ENCODE measurements around the gene PLVAP. TPM values are rescaled to one million over a fixed set of nuclear protein-coding genes. Genes with fewer than 3 reads are reported as not detected.

Gene PLVAP
- total and polyA plus RNA-seq, 11 donors, result 7.1 to 52.8 (median 24.5) TPM

- peak within 1 kb of the TSS; percentile 73 to 97 (median 86) for H3K27ac ChIP-seq
- peak; percentile 92 to 97 (median 94) for ATAC-seq
- WGBS, 4 donors, result 58 to 71% (median 60%) methylated on average over 13 to 18 of the region's 18 CpGs
These were observed 28.3 kb upstream of the PLVAP start, which contains the start of gene BST2 for GRCh38 chr19:17405250-17406045. Gene BST2, minus strand, starts transcription at chr19:17405630. Its CDS starts 55 bp downstream, at chr19:17405575.

DNA sequence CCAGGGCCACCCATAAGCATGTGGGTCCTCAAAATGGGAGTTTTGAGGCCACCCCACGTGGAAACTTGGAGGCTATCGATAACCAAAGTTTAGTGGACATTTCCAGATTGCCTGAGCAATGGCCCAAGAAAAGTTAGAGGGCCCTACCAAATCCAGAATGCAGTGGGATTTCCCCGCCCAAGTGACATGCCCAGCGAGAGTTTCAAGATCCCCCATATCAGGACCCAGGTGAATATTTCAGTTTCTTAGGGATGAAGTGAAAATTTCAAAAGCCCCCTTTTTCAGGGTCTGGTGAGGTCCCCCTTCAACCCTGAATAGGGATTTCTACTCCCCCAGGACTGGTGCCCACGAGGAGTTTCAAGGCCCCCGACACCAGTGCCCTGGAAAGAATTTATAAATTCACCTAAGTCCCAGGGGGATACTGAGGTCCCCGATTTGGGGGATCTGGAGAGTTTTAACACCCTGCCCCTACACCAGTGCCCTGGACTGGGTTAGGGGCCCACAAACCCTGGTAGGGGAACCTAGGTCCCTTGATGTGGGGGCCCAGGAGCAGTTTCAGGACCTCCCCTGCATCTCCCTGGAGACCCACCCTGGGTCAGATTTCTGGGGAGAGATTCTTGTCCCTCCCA, 27.6 kb upstream of the PLVAP start:
- Histone ChIP-seq H3K4me3 (peak overlapping the region; percentile 44 to 83 (median 54)), H3K9me3 (no peaks in the 10 kb centered on the region), H3K27me3 (peaks cover 0 to 7% (median 0%) of the 10 kb centered on the region in 9 donors), H3K4me1 (peaks cover 0 to 39% (median 7%) of the 10 kb centered on the region in 12 donors), H3K36me3 (peaks cover 0 to 23% (median 0%) of the 10 kb centered on the region in 9 donors), H3K27ac (peak overlapping the region; percentile 67 to 97 (median 84))
- ATAC-seq (peak in 1 of 4 donors; percentile 6), DNase-seq (no peak)
- WGBS, 4 donors, result 52 to 66% (median 63%) methylated on average over 7 of the region's 7 CpGs
- intact Hi-C loops (cut with DNase I), result no loop called here
- TF ChIP-seq POLR2A (IDR thresholded peaks at IDR 0.05), result no peak
- TF ChIP-seq CTCF (IDR thresholded peaks at IDR 0.05), result no peak

More at GRCh38 chr19:17405250-17406045, 28.3 kb upstream of the PLVAP start, which contains the start of gene BST2:
- intact Hi-C loops (cut with DNase I), result no loop called here
- no peak for TF ChIP-seq CTCF (IDR thresholded peaks at IDR 0.05)
- TF ChIP-seq POLR2A (IDR thresholded peaks at IDR 0.05), result peak; percentile 7 to 70
- no peaks in the 10 kb centered on the region for H3K9me3 ChIP-seq
- peaks cover 0 to 39% (median 7%) of the 10 kb centered on the region in 12 donors for H3K4me1 ChIP-seq
- peak within 1 kb of the TSS; percentile 44 to 83 (median 54) for H3K4me3 ChIP-seq
- H3K36me3 ChIP-seq, result peaks cover 0 to 15% (median 0%) of the 10 kb centered on the region in 9 donors
- peaks cover 0 to 7% (median 0%) of the 10 kb centered on the region in 9 donors for H3K27me3 ChIP-seq
- peak in 4 of 5 donors; percentile 69 to 75 (median 71) for DNase-seq

- H3K27ac ChIP-seq, result peak overlapping the region; percentile 67 to 97 (median 84)
- peak overlapping the region; percentile 44 to 83 (median 54) for H3K4me3 ChIP-seq
- DNase-seq (no peak), ATAC-seq (no peak)
- peaks cover 0 to 26% (median 0%) of the 10 kb centered on the region in 9 donors for H3K36me3 ChIP-seq
- peaks cover 0 to 39% (median 7%) of the 10 kb centered on the region in 12 donors for H3K4me1 ChIP-seq
- H3K9me3 ChIP-seq, result no peaks in the 10 kb centered on the region
- intact Hi-C loops (cut with DNase I), result no loop called here
- 60 to 79% (median 69%) methylated on average over 6 of the region's 6 CpGs for WGBS, 4 donors
- TF ChIP-seq CTCF (IDR thresholded peaks at IDR 0.05) (no peak), POLR2A (IDR thresholded peaks at IDR 0.05) (no peak)
- peaks cover 0 to 7% (median 0%) of the 10 kb centered on the region in 9 donors for H3K27me3 ChIP-seq
These were observed 26.9 kb upstream of the PLVAP start for GRCh38 chr19:17404015-17404414.
